Transverse colon (tissue), 4 donors: Measurements from ENCODE around the gene CHRND. TPM values are rescaled to one million over a fixed set of nuclear protein-coding genes. Genes with fewer than 3 reads are reported as not detected.

Experiments used
- DNase-seq: peaks from one replicate; pipeline ENCODE4 v3.0.0-alpha.2; 2019
- H3K27ac ChIP-seq, 4 donors: fragments of 200-600 bp; sonication (generic); 2 replicates each; pipeline ENCODE4 v1.5.1; 2016 to 2018; ENCODE audit warnings: inconsistent platforms in 4 of 4
- H3K27me3 ChIP-seq: fragments of 200-600 bp; sonication (generic); 2 replicates; pipeline ENCODE4 v1.5.1; 2017; ENCODE audit warnings: inconsistent platforms
- H3K36me3 ChIP-seq, 4 donors: fragments of 200-600 bp; sonication (generic); 2 replicates each; pipeline ENCODE4 v1.5.1; 2017 to 2019; ENCODE audit warnings: inconsistent platforms in 4 of 4
- H3K4me1 ChIP-seq, 4 donors: fragments of 200-600 bp; sonication (generic); 2 replicates each; pipeline ENCODE4 v1.5.1; 2017 to 2020; ENCODE audit warnings: inconsistent platforms in 4 of 4
- H3K4me3 ChIP-seq, 4 donors: fragments of 200-600 bp; sonication (generic); 1 replicate in 1 of 4; 2 replicates in 3 of 4; pipeline versions ENCODE4 v1.5.1 to v1.6.1; 2017 to 2019; ENCODE audit warnings: inconsistent platforms in 4 of 4
- H3K9me3 ChIP-seq, 2 donors: fragments of 200-600 bp; sonication (generic); 2 replicates each; pipeline ENCODE4 v1.5.1; 2017 to 2019; ENCODE audit warnings: inconsistent platforms in 2 of 2
- EP300 ChIP-seq: sonication (generic); formaldehyde crosslinking; IDR thresholded peaks from one replicate; pipeline ENCODE4 v1.6.1; 2017; ENCODE audit warnings: antibody characterized with exemption, low read depth
- POLR2A ChIP-seq: fragments of 450-650 bp; IDR thresholded peaks from one replicate; pipeline ENCODE4 v1.6.1; 2016; ENCODE audit warnings: antibody characterized with exemption, mild to moderate bottlenecking, moderate library complexity
- POLR2AphosphoS5 ChIP-seq, 3 donors: sonication (generic); formaldehyde crosslinking; IDR thresholded peaks; one replicate each; pipeline ENCODE4 v1.6.1; 2016; ENCODE audit warnings: antibody characterized with exemption in 3 of 3
- WGBS, 2 donors: methylation state at CpG; one replicate each; pipeline ENCODE4 v1.1.5; 2018; ENCODE audit warnings: low coverage in 1 of 2; 5-methylcytosine and 5-hydroxymethylcytosine counted together
- in situ Hi-C, 4 donors: fragments of 200-750 bp; cut with MboI; loops; one replicate each; pipeline versions ENCODE4 v1.15.0 to v1.15.1; 2017; ENCODE audit warnings: low sequenced_read_pairs in 3 of 4, low pct_ligation_motif_present in 1 of 4, low pct_unique_long_range_greater_than_20kb in 1 of 4
- intact Hi-C: fragments of 100-400 bp; cut with DNase I; formaldehyde crosslinking; loops from one replicate; pipeline ENCODE4 v1.15.1; 2023; ENCODE audit warnings: low total_unique reads
- total RNA-seq, 4 donors: library from RNA; depleted of rRNA; stranded (reverse); fragments of >200 nt; gene quantifications; one replicate each; pipeline ENCODE4 v1.1.0, GENCODE V29; 2016
- TF ChIP-seq, protein P1 (sequence below), 5 experiments: fragments of 200-600 bp in 3 of 5; fragments of 450-650 bp in 2 of 5; sonication (generic) in 3 of 5; IDR thresholded peaks; 1 replicate in 2 of 5; 2 replicates in 3 of 5; pipeline ENCODE4 v1.5.1; 2016 to 2017; ENCODE audit warnings: antibody characterized with exemption in 5 of 5, inconsistent platforms in 3 of 5, mild to moderate bottlenecking in 2 of 5, moderate library complexity in 1 of 5

The CHRND gene
- total RNA-seq, 4 donors from 2014 or later, result not detected

DNA sequence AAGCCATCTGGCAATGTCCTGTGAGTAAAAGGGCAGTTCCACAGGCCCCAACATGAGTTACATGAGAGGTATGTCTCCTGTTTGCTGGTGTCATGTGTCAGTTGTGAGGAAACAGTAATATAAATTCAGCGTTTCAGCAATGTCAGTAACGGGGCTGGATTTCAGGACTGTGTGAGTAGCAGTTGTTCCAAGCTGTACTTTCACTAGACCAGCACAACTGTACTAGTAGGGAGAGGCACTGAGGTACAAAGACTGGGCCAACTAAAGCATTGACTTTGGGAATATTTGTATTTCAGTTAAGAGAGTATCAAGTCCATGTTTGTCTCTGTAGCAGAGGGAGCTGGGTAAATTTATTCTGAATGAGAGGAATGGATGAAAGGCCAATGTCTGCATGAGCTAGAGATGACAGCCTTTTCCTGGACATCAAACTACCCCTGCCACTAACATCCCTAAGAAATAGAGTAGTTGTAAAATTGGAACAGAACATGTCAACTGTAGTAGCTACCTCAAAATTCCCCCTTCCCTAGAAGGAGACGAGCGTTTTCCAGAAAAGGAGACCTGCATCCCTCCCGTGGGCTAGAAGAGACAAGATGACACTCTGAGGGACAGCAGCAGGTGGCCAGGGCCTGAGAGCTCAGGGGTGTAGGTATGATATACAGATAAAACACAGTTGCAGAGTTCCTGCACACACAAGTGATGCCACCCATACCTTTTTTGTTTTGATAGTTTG lies 48.9 kb downstream of the CHRND start:
- in situ Hi-C loops, result no loop called here
- Histone ChIP-seq H3K4me3 (peak overlapping the region in 2 of 4 donors; percentile 0 to 18), H3K27ac (peak overlapping the region in 3 of 4 donors; percentile 75 to 79 (median 77)), H3K9me3 (no peaks in the 10 kb centered on the region), H3K27me3 (no peaks in the 10 kb centered on the region), H3K4me1 (peaks cover 0 to 27% (median 13%) of the 10 kb centered on the region in 4 donors), H3K36me3 (peaks cover 0 to 26% (median under 1%) of the 10 kb centered on the region in 4 donors)
- intact Hi-C loops, result no loop called here
- TF ChIP-seq POLR2A (no peak), POLR2AphosphoS5 (IDR thresholded peaks at IDR 0.05) (no peak), EP300 (no peak)
- TF ChIP-seq, protein P1, sequence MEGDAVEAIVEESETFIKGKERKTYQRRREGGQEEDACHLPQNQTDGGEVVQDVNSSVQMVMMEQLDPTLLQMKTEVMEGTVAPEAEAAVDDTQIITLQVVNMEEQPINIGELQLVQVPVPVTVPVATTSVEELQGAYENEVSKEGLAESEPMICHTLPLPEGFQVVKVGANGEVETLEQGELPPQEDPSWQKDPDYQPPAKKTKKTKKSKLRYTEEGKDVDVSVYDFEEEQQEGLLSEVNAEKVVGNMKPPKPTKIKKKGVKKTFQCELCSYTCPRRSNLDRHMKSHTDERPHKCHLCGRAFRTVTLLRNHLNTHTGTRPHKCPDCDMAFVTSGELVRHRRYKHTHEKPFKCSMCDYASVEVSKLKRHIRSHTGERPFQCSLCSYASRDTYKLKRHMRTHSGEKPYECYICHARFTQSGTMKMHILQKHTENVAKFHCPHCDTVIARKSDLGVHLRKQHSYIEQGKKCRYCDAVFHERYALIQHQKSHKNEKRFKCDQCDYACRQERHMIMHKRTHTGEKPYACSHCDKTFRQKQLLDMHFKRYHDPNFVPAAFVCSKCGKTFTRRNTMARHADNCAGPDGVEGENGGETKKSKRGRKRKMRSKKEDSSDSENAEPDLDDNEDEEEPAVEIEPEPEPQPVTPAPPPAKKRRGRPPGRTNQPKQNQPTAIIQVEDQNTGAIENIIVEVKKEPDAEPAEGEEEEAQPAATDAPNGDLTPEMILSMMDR (IDR thresholded peaks at IDR 0.05), result no peak
- no peak for DNase-seq
- 57 to 84% methylated on average over 1 to 5 of the region's 5 CpGs for WGBS, 2 donors

DNA sequence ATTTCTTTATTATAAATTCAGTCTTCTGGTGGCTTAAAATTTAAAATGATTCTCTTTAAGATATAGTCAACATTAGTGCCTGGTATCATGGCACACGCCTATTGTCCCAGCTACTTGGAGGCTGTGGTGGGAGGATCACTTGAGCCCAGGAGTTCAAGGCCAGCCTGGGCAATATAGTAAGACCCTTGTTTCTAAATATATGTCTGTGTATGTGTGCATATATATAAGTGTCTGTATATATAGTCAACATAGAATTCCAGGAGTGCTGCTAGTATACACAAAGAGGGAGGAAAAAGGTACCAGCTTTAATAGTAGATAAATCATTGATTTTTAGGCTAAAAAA lies 49.4 kb downstream of the CHRND start:
- intact Hi-C loops (no loop called here), in situ Hi-C loops (no loop called here)
- Histone ChIP-seq H3K27ac (peak overlapping the region in 3 of 4 donors; percentile 75 to 79 (median 77)), H3K4me1 (peaks cover 0 to 31% (median 14%) of the 10 kb centered on the region in 4 donors), H3K9me3 (no peaks in the 10 kb centered on the region), H3K36me3 (peaks cover 0 to 21% (median 0%) of the 10 kb centered on the region in 4 donors), H3K4me3 (peak overlapping the region in 1 of 4 donors; percentile 4), H3K27me3 (no peaks in the 10 kb centered on the region)
- WGBS, 2 donors, result 82% methylated on average over 1 of the region's 1 CpG; no CpG with 5 or more reads in 1 of the 2 donors
- DNase-seq, result no peak
- TF ChIP-seq POLR2AphosphoS5 (IDR thresholded peaks at IDR 0.05) (no peak), POLR2A (no peak), EP300 (no peak)
- TF ChIP-seq, protein P1 (IDR thresholded peaks at IDR 0.05), result no peak

DNA sequence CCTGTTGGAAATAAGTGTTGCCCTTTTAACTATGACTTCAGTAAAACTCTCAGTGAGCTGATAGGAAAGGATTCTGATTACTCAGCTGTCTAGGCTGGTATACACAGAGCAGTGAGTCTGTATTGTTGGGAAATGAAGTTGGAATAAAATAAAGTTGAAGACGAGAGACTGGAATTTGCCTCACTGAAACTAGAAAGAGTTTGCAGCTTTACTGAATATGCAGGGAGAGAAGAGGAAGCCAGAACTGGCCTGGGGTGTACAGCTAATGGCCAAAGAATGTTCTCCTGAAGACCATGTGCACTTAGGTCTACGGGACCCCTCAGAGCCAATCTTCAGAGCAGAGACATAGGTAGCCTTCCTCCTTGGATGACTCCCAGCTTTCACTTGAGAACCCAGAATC lies 51.0 kb downstream of the CHRND start:
- WGBS, 2 donors, result 67 to 87% methylated on average over 2 of the region's 2 CpGs
- TF ChIP-seq POLR2AphosphoS5 (IDR thresholded peaks at IDR 0.05), result no peak
- no peak for TF ChIP-seq EP300
- no peak for TF ChIP-seq POLR2A
- TF ChIP-seq, protein P1 (IDR thresholded peaks at IDR 0.05), result no peak
- DNase-seq, result no peak
- Histone ChIP-seq H3K4me1 (peaks cover 0 to 28% (median 18%) of the 10 kb centered on the region in 4 donors), H3K36me3 (peaks cover 0 to 14% (median 4%) of the 10 kb centered on the region in 4 donors), H3K27ac (no peak overlapping the region), H3K4me3 (no peak overlapping the region), H3K9me3 (no peaks in the 10 kb centered on the region), H3K27me3 (no peaks in the 10 kb centered on the region)
- intact Hi-C loops, result no loop called here
- in situ Hi-C loops, result no loop called here

DNA sequence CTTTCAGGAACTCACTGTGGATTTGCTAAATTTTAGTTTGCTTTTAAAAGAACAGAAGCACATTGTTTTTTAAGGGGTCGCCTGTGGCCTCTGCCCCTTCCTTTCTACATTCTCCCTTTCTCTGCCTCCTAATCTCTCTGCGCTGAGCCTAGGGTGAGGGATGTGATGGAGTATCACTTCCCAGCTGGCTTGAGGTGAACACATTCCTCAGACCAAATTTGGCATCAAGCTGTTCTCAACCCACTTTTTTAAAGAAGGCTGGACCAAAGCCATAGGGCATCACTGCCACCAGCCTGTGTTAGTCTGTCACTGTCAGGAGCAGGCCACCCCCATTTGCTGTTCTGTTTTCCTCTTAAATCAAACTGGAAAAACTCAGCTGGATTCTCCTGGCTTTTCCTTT lies 51.9 kb downstream of the CHRND start:
- Histone ChIP-seq H3K27me3 (no peaks in the 10 kb centered on the region), H3K36me3 (peaks cover 0 to 18% (median 4%) of the 10 kb centered on the region in 4 donors), H3K4me1 (peaks cover 0 to 20% (median 14%) of the 10 kb centered on the region in 4 donors), H3K27ac (no peak overlapping the region), H3K4me3 (no peak overlapping the region), H3K9me3 (no peaks in the 10 kb centered on the region)
- DNase-seq, result no peak
- no peak for TF ChIP-seq EP300
- TF ChIP-seq, protein P1 (IDR thresholded peaks at IDR 0.05), result no peak
- intact Hi-C loops (no loop called here), in situ Hi-C loops (no loop called here)
- 84 to 94% methylated on average over 2 of the region's 2 CpGs for WGBS, 2 donors
